Head of caudate nucleus (tissue), 42 donors: ENCODE measurements around the gene ANP32E.
A peak's percentile ranks its signal among the peaks of the same experiment; 100 is the strongest.

Experiments
- DNase-seq, 42 donors: peaks; one replicate each; pipeline versions ENCODE4 v3.0.0 to v3.0.0-alpha.2; 2020 to 2021; ENCODE audit warnings: mixed read lengths in 7 of 42
- intact Hi-C: fragments of 100-400 bp; cut with DNase I; formaldehyde crosslinking; loops from one replicate; pipeline ENCODE4 v1.15.0; 2022

Gene ANP32E

DNA sequence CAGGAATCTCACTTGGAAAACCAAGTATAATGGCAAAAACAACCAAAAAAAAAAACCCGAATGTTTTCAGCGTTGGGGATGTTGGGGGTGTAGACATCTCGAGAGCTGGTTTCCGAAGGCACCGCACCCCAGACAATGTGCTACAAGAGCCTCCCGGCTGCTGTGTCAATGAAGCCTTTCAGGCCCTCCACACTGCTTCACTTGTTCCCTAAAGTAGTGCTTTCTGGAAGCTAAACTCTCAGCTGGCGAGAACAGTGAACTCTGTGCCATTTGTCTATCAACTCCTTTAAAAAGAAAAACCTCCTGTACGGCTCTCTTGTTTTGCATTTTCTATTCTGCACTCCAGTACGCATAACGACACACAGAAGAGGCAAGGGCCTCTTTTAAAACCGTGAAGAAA lies 53.7 kb downstream of the ANP32E start:
- intact Hi-C loops, result loop anchor here (10.0 kb wide), 2 partner anchors 117 to 217 kb away; partner anchors contain the start of gene VPS45
- DNase-seq, result peak; percentile 35 to 88 (median 68)

DNA sequence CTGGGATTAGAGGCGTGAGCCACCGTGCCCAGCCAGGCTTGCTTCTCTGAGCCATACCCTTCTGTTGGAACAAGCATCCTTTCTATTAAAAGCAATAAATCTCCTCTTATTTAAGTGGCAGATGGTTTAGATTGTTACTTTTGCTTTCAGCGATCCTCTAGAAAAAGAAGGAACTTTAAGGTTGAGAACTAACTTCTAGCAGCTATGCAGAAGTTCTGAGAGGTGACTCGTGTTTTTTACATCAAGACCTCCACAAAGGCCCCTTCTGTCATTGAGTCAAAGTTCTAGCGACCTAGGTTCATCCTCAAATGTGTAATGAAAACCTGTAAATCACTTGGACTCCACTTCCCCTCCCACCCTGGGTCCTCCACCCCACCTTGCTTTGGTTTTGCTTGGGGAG lies 55.4 kb downstream of the ANP32E start:
- intact Hi-C loops, result loop anchor here (10.0 kb wide), 2 partner anchors 116 to 216 kb away; partner anchors contain the start of gene VPS45
- DNase-seq, result no peak

DNA sequence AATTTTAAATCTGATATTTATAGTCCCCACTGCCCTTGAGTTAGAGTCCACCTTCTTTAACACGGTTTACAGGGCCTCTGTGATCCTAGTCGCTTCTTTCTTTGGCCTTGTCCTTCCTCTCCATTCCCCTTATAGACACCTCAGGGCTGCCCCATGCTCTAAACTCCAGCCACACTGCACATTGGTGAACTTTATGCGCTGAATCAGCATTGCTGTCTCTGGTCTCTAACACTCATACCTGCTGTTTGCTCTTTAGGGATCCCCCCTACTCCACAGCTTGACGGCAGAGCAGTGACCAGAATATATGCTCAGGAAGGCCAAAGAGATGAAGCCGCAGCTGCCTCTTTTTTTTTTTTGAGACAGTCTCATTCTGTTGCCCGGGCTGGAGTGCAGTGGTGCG lies 56.0 kb downstream of the ANP32E start:
- no peak for DNase-seq
- intact Hi-C loops, result loop anchor here (10.0 kb wide), 2 partner anchors 115 to 215 kb away; partner anchors contain the start of gene VPS45

GRCh38 chr1:150178548-150178947 lies 57.4 kb downstream of the ANP32E start:
- intact Hi-C loops, result no loop called here
- no peak for DNase-seq

DNA sequence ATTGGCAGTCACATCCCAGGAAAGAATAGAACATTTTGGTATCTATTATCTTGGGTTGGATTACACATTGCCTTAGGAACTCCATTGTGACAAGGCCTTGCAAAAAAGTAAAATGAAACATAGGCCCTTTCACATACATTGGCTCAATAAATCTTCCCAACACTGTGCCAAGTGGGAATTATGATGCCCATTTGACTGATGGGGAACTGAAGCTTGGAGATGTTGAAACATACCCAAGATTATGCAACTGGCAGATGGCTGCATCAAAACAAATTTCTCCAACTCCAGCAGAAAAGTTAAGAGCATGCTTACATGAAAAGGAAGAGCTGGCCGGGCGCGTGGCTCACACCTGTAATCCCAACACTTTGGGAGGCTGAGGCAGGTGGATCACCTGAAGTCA lies 59.3 kb downstream of the ANP32E start:
- intact Hi-C loops, result no loop called here
- DNase-seq, result no peak

DNA sequence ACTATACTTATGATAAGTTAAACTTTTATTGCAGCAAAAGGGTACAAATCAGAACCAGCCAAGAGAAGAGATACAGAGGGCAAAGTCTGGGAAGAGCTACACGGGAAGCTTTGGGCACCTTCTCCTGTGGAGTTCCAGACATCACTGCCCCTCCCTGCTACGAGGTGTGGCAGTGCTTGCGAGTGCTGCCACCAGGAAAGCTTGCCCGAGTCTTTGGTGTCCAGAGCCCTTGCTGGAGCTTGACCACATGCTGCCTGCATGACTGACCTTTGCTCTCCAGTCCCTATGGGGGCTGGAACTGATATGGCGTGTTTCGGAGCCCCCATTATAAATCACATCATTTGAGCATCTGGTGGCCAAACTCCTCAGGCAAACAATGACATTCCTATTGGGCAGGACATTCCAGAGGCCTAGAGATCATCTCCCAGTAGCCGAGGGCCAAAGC lies 62.7 kb downstream of the ANP32E start:
- intact Hi-C loops, result no loop called here
- DNase-seq, result no peak

DNA sequence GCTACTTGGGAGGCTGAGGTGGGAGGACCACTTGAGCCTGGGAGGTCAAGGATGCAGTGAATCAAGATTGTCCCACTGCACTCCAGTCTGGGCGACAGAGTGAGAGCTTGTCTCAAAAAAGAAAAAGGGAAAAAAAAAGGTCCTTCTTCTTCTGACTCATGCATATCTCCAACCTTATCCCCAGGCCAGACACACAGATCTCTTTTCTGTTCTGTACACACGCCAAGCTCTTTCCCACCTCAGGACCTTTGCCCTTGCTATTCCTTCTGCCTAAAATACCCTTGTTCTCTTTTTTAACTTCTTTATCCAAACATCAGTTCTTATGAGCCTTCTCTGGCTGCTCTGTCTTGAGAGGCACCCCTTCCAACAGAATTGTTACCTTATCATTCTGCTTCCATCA lies 64.1 kb downstream of the ANP32E start:
- DNase-seq, result no peak
- intact Hi-C loops, result no loop called here

GRCh38 chr1:150168960-150169601 lies 66.8 kb downstream of the ANP32E start:
- DNase-seq, result peak in 37 of 42 donors; percentile 38 to 83 (median 61)
- intact Hi-C loops, result no loop called here
